GM12878 (cell line): ENCODE data around the gene CHPT1. TPM values are rescaled to one million over a fixed set of nuclear protein-coding genes. Genes with fewer than 3 reads are reported as not detected.

ENCODE experiments used
- ATAC-seq: fragments of 200-7000 bp; cut with Tn5 transposase; 3 replicates; pipeline ENCODE4 v1.9.1; 2020; ENCODE audit warnings: mild to moderate bottlenecking, moderate library complexity
- BruUV-seq: library from RNA; stranded (reverse); fragments of 400-500 nt; replicated peaks from 2 replicates; lab custom pipeline; 2021; lab: Mats Ljungman, UMichigan
- CTCF ChIA-PET: fragments of 300-600 bp; sonication (Branson Sonifier 250); formaldehyde crosslinking; extraction: SDS; loops from one replicate; lab custom pipeline; 2021; ENCODE audit warnings: inconsistent platforms; lab: Yijun Ruan, JAX
- POLR2A ChIA-PET: fragments of 350-600 bp; formaldehyde crosslinking; extraction: SDS; loops from one replicate; lab custom pipeline; 2021; ENCODE audit warnings: inconsistent platforms; lab: Charles Lee
- RAD21 ChIA-PET: fragments of 300-600 bp; sonication (Branson Sonifier 250); formaldehyde crosslinking; loops from one replicate; lab custom pipeline; 2023; ENCODE audit warnings: antibody characterized with exemption; ENCODE audit not compliant: unreplicated experiment; lab: Charles Lee
- SMC1A ChIA-PET: fragments of 300-600 bp; sonication (Branson Sonifier 250); formaldehyde crosslinking; loops from one replicate; lab custom pipeline; 2023; ENCODE audit not compliant: unreplicated experiment, uncharacterized antibody; lab: Charles Lee
- DNase-seq: peaks from one replicate; pipeline ENCODE4 v3.0.0-alpha.2; 2011; ENCODE audit warnings: low read depth, low spot score
- FAIRE-seq: peaks from 3 replicates; lab custom pipeline; 2011; peaks lifted over from hg19 to GRCh38; lab: Jason Lieb, UNC
- H2AFZ ChIP-seq: 2 replicates; pipeline ENCODE4 v1.6.0; 2011; ENCODE audit warnings: low read depth, low read length, control low read depth; ENCODE audit not compliant: control insufficient read depth
- H3K27ac ChIP-seq: 2 replicates; pipeline ENCODE4 v1.5.1; 2011; ENCODE audit warnings: control low read depth; ENCODE audit not compliant: control insufficient read depth, insufficient read depth
- H3K27me3 ChIP-seq, 2 experiments: replicated peaks in 1 of 2; 2 replicates each; pipeline versions ENCODE4 v1.6.0 to v1.6.1; 2011; ENCODE audit warnings: low read length in 1 of 2; ENCODE audit not compliant: control insufficient read depth in 2 of 2, insufficient read depth in 2 of 2
- H3K36me3 ChIP-seq, 2 experiments: 2 replicates each; pipeline ENCODE4 v1.5.1; 2011; ENCODE audit warnings: low read length in 1 of 2; ENCODE audit not compliant: control insufficient read depth in 2 of 2, insufficient read depth in 2 of 2
- H3K4me1 ChIP-seq: 2 replicates; pipeline ENCODE4 v1.6.1; 2011; ENCODE audit warnings: mild to moderate bottlenecking, low read length, moderate library complexity, mixed read lengths; ENCODE audit not compliant: control insufficient read depth, insufficient read depth
- H3K4me2 ChIP-seq: 2 replicates; pipeline ENCODE4 v1.6.0; 2011; ENCODE audit warnings: control low read depth; ENCODE audit not compliant: control insufficient read depth, insufficient read depth
- H3K4me3 ChIP-seq: fragments of 200-600 bp; sonication (generic); 2 replicates; pipeline ENCODE4 v1.5.1; 2016
- H3K79me2 ChIP-seq: 2 replicates; pipeline ENCODE4 v1.6.0; 2011; ENCODE audit warnings: low read length; ENCODE audit not compliant: control insufficient read depth, insufficient read depth
- H3K9ac ChIP-seq: 2 replicates; pipeline ENCODE4 v1.8.0; 2011; ENCODE audit warnings: low read length, control low read depth, mixed read lengths; ENCODE audit not compliant: control insufficient read depth, insufficient read depth
- H3K9me3 ChIP-seq: replicated peaks from 3 replicates; pipeline ENCODE4 v1.5.1; 2011; ENCODE audit warnings: mild to moderate bottlenecking, low read length; ENCODE audit not compliant: control insufficient read depth, insufficient read depth
- H4K20me1 ChIP-seq: 2 replicates; pipeline ENCODE4 v1.6.0; 2011; ENCODE audit not compliant: control insufficient read depth, insufficient read depth
- IRF4 ChIP-seq: IDR thresholded peaks from 2 replicates; pipeline ENCODE4 v1.6.1; 2011; ENCODE audit warnings: low read depth, low read length
- MTA3 ChIP-seq: IDR thresholded peaks from 2 replicates; pipeline ENCODE4 v1.6.1; 2012; ENCODE audit warnings: low read length, inconsistent platforms, borderline replicate concordance
- POLR2AphosphoS2 ChIP-seq: IDR thresholded peaks from 2 replicates; pipeline ENCODE4 v1.6.1; 2011; ENCODE audit warnings: low read depth, mild to moderate bottlenecking, low read length, improper control_type of control experiment, moderate library complexity
- RAD21 ChIP-seq: IDR thresholded peaks from 2 replicates; pipeline ENCODE4 v1.6.1; 2011; ENCODE audit warnings: mild to moderate bottlenecking, low read depth, low read length, moderate library complexity; ENCODE audit not compliant: insufficient read depth
- USF2 ChIP-seq: IDR thresholded peaks from 2 replicates; pipeline ENCODE4 v1.6.1; 2011; ENCODE audit warnings: low read depth, low read length, improper control_type of control experiment, borderline replicate concordance
- ZBTB40 ChIP-seq: fragments of 450-650 bp; IDR thresholded peaks from 2 replicates; pipeline ENCODE4 v1.6.1; 2016; ENCODE audit warnings: mild to moderate bottlenecking, moderate library complexity, borderline replicate concordance
- WGBS: methylation state at CpG from one replicate; pipeline ENCODE4 v1.1.6; 2016; ENCODE audit warnings: low lambda C conversion rate; ENCODE audit not compliant: insufficient replicate concordance, insufficient coverage; ENCODE audit errors: missing lambda C conversion rate; 5-methylcytosine and 5-hydroxymethylcytosine counted together
- in situ Hi-C: fragments of 300-500 bp; cut with MboI; formaldehyde crosslinking; loops from 9 replicates; pipeline ENCODE4 v1.14.3; 2018; ENCODE audit warnings: mixed read lengths
- intact Hi-C: fragments of 100-400 bp; cut with micrococcal nuclease; formaldehyde crosslinking; loops from one replicate; pipeline ENCODE4 v1.14.2; 2022; ENCODE audit not compliant: unreplicated experiment
- polyA plus RNA-seq, 11 experiments: library from polyadenylated mRNA; depleted of rRNA in 4 of 11; unstranded in 6 of 11; stranded (reverse) in 5 of 11; fragments of >200 nt; fragmentation: Nextera tagmentation in 4 of 11; fragmentation: Illumina TruSeq in 1 of 11; extraction: Ambion mirVana in 4 of 11; extraction: Trizol in 1 of 11; gene quantifications; 1 replicate in 1 of 11; 2 replicates in 10 of 11; pipeline versions ENCODE4 v1.2.1 to v1.2.3, GENCODE V29; 2011 to 2016; ENCODE audit warnings: inconsistent platforms in 2 of 11, missing spikeins in 2 of 11, low read depth in 1 of 11
- total RNA-seq, 4 experiments: library from RNA; depleted of rRNA in 3 of 4; stranded (reverse); fragments of >200 nt in 3 of 4; fragmentation: Illumina TruSeq in 1 of 4; extraction: Trizol in 1 of 4; gene quantifications; 2 replicates each; pipeline versions ENCODE4 v1.2.1 to v1.2.3, GENCODE V29; 2013 to 2021

CHPT1 gene
- total and polyA plus RNA-seq, 10 of the 15 experiments (the other 5 are each of a cell fraction or from before 2014, with no cell fraction given), result 0.85 to 10.2 (median 3.9) TPM

- Histone ChIP-seq H3K27ac (no peak overlapping the region), H3K4me3 (no peak overlapping the region), H3K27me3 (no peaks in the 10 kb centered on the region), H3K9me3 (no peaks in the 10 kb centered on the region), H3K4me1 (peaks cover 4% of the 10 kb centered on the region), H3K36me3 (no peaks in the 10 kb centered on the region), H4K20me1 (no peaks in the 10 kb centered on the region), H2AFZ (no peak overlapping the region), H3K9ac (no peak overlapping the region), H3K79me2 (no peaks in the 10 kb centered on the region), H3K4me2 (no peak overlapping the region)
- ChIA-PET CTCF (no interaction called here), RAD21 (no interaction called here), POLR2A (no interaction called here), SMC1A (no interaction called here)
- BruUV-seq, result no TSS peak
- FAIRE-seq (peak; percentile 23), DNase-seq (no peak), ATAC-seq (no peak)
- intact Hi-C loops, result loop anchor here (10.0 kb wide), 1 partner anchor 117 kb away; no protein-coding TSS in a partner anchor
- TF ChIP-seq IRF4, result no peak
- TF ChIP-seq MTA3, result no peak
- no peak for TF ChIP-seq RAD21
- TF ChIP-seq POLR2AphosphoS2, result no peak
- TF ChIP-seq USF2, result no peak
- no peak for TF ChIP-seq ZBTB40
- whole genome bisulfite sequencing, result 18% methylated on average over 1 of the region's 1 CpG
- in situ Hi-C loops, result no loop called here
Measured at GRCh38 chr12:101691503-101692096, 5.8 kb upstream of the CHPT1 start.
